Activated CD4-positive, CD25-positive, alpha-beta regulatory T cell treated with anti-CD3 and anti-CD28 coated beads, Interleukin-2, amount 50 U/mL, for 16 hours (primary cell): ENCODE measurements around the gene THOC6.

Experiments
- DNase-seq: peaks from one replicate; pipeline ENCODE4 v3.0.0-alpha.2; 2020; ENCODE audit warnings: low read depth, low spot score

The THOC6 gene

GRCh38 chr16:2991566-2992261 lies 32.1 kb upstream of the THOC6 start:
- DNase-seq: no peak

DNA sequence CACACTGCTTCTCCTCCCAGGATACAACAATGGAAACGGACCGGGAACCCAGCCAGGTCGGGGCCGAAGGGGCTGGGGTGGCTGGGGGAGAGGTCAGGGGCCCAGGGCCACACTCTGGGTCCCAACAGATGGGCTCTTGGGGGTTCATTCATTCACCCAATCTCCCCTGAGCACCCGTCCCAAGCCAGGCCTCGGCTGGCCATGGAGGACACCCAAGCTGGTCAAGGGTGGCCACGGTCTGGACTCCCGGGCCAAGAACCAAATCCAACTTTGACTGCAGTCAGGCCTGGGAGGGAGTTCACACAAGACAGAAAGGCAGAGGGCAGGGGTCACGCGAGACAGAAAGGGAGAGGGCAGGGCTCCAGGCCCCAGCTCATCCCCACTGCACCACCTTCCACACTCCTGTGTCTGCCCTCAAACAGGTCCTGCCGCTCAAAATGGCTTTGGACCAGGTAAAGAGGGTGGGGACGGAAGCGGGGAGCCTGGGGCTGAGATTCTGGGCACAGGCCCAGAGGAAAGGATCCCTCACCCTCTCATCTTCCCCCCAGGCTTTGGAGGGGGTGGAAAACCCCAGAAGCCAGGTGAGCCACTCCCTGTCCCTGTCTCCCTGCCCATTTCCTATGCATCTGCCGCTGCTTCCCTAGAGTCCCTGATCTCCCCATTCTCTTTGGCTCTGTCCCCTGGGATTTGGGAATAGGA lies 31.3 kb upstream of the THOC6 start:
- no peak for DNase-seq

GRCh38 chr16:2996298-2996697 lies 27.5 kb upstream of the THOC6 start:
- DNase-seq: no peak

- no peak for DNase-seq
Measured at GRCh38 chr16:2999929-3000328, 23.9 kb upstream of the THOC6 start.

DNA sequence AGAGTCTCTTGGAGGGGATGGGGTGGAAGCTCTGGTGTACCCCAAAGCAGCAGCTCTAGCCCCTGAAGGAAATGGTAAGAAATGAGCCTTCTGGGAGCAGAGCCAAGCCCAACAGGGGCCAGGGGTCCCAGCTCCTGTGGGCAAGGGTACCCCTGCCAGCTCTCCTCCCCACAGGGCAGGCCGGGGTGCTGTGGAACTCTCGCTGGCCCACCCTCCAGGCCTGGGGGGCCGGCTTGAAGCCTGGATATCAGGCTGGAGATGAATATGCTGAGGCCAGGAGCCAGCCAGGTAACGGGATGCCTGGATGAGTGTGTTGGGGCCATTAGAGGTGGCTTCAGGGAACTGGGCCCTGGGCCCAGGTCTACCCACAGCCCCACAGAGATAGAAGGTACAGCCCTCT lies 23.3 kb upstream of the THOC6 start:
- no peak for DNase-seq

DNA sequence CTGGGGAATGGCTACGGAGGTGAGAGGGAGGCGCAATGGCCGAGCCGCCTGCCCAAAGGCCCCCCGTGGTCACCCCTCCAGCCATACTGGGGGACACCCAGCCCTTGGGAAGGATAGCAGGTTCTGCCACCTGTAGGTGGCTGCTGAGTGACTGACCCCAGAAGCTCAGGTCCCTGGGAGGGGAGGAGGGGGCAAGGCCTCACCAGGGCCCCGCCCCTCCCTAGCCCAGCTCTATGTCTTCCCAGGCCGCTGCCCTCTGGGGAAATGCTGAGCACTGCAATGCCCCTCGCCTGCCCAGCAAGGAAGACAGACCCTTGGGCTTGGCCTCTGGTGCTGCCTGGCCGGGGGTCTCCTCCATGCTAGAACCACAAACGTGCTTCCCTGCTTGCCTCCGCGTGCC lies 22.5 kb upstream of the THOC6 start:
- DNase-seq: no peak

GRCh38 chr16:3003582-3004270 lies 20.1 kb upstream of the THOC6 start:
- peak; percentile 89 for DNase-seq

DNA sequence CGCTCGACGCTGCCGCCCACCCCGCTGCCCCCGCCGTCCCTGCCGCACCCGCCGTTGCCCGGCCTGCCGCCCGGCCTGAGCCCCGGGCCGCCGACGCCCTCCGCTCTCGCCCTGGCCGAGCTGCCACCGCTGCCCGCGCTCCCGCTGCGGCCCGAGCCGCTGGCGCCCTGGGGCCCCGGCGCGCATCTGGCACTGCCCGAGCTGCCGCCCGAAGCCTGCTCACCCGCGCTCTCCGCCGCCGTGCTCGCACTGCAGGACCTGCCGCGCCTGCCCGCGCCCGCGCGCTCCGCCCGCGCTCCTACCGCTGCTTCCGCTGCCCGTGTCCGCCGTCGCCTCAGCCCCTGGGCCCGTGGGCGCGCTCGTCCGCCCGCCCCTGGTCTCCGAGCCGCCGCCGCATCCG lies 19.5 kb upstream of the THOC6 start:
- no peak for DNase-seq

DNA sequence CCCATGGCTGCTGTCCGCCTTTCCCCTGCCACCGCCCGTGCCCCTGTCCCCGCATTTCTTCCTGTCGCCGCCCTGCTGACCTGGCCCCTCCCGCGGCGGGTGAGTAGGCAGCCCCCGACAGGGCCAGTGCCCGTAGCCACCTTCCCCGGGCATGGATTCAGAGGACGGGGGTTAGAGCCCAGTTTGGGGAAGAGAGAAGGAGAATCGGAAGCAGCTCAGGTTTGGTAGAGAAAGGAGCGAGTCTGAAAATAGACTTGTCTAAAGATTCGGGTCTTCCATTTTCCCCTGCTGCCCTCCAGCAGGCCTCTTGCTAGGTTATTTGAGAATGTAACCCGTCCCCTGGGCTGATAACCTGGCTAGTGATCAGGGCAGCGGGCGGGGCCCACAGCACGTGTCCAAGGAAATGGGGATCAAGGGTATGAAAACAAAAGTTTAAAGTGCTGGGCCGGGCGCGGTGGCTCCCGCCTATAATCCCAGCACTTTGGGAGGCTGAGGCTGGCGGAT lies 19.0 kb upstream of the THOC6 start:
- no peak for DNase-seq

GRCh38 chr16:3007059-3007956 lies 16.5 kb upstream of the THOC6 start:
- no peak for DNase-seq

- DNase-seq: no peak
Measured at GRCh38 chr16:3007957-3008689, 15.7 kb upstream of the THOC6 start.

GRCh38 chr16:3008690-3009037 lies 15.2 kb upstream of the THOC6 start:
- DNase-seq: no peak

GRCh38 chr16:3009568-3010390 lies 14.1 kb upstream of the THOC6 start:
- DNase-seq: no peak

GRCh38 chr16:3010510-3010909 lies 13.3 kb upstream of the THOC6 start:
- DNase-seq: no peak

DNA sequence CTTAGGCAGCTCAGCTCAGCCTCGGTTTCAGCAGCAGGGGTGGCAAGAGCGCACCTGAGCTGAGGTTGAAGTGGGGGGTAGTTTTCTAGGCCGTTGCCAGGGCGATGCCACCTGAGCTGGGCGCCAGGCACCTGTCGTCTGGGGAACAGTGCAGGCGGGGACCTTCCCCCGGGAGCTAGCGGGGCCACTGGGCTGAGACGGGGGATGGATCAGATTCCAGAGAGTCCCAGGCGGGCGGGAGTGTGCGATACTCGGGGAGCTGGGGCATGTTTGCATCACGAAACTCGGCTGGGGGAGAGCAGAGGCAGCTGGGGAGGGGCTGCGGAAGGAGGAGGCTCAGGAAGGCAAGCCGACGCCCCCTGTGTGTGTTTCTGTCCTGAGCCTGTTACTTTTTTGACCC lies 11.6 kb upstream of the THOC6 start:
- DNase-seq: no peak

DNA sequence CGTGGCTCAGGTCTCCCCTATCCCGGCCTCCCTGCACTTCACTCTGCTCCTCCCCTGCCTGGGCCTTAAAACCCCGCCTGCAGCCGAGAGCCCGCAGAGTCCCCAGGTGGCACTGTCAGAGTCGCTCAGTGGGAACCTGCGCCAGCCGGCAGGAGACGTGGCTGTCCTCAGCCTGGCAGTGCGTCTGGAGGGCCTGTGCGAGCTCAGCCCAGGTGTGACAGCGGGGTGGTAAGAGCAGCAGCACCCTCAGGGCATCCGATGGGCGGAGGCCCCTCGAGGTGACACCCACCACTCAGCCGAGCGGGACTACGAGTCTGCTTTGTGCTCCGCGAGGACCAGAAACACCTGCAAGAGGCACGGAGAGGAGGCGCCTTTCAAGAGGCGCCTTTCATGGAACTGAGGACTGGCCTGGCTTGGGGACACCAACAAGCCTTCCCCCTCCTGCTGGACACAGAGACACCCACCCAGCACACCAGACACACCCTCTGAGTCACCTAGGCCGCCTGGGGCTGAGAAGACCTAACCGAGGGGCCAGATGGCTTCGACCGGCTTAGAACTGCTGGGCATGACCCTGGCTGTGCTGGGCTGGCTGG lies 10.9 kb upstream of the THOC6 start, which contains the start of gene CLDN9:
TSS of gene CLDN9 (plus strand) at position 96 of the 593 bp plus-strand sequence. CDS start at position 536, 440 bp downstream.
- no peak for DNase-seq

DNA sequence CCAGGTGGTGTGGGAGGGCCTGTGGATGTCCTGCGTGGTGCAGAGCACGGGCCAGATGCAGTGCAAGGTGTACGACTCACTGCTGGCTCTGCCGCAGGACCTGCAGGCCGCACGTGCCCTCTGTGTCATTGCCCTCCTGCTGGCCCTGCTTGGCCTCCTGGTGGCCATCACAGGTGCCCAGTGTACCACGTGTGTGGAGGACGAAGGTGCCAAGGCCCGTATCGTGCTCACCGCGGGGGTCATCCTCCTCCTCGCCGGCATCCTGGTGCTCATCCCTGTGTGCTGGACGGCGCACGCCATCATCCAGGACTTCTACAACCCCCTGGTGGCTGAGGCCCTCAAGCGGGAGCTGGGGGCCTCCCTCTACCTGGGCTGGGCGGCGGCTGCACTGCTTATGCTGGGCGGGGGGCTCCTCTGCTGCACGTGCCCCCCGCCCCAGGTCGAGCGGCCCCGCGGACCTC lies 10.3 kb upstream of the THOC6 start:
- DNase-seq: no peak

- no peak for DNase-seq
Measured at GRCh38 chr16:3013998-3014690, 9.7 kb upstream of the THOC6 start.

DNA sequence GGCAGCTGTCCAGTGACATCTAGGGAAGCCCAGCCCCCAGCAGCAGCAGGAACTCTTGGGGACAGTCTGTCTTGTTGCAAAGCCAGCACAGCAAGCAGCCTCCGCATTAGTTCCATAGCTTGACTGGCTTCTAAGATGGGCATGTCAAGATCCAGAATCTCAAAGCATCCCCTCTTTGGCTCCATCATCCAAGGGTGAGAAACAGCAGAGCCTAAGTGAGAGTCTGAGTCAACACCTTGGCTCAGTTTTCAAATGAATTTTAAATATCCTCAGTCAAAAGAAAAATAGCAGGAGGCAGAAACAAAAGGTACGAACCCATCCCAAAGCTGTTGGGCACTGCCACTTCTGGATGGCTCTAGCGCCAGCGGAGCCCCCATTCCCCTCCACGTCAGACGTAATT lies 8.9 kb upstream of the THOC6 start:
- no peak for DNase-seq
